GM23338 (cell line): ENCODE results near the gene HSPA12A. TPM values are rescaled to one million over a fixed set of nuclear protein-coding genes. Genes with fewer than 3 reads are reported as not detected.

Source experiments
- ATAC-seq: fragments of 200-7000 bp; cut with Tn5 transposase; 3 replicates; pipeline ENCODE4 v1.9.1; 2020
- DNase-seq: peaks from one replicate; pipeline ENCODE4 v3.0.0-alpha.2; 2015; ENCODE audit warnings: low spot score
- H2AFZ ChIP-seq: fragments of 200-600 bp; sonication (generic); 2 replicates; pipeline ENCODE4 v1.8.0; 2016; ENCODE audit warnings: antibody characterized with exemption, mild to moderate bottlenecking, moderate library complexity
- H3F3A ChIP-seq: fragments of 200-600 bp; sonication (generic); replicated peaks from 2 replicates; pipeline ENCODE4 v1.8.0; 2017; ENCODE audit warnings: antibody characterized with exemption, mixed run types, low read depth
- H3K27ac ChIP-seq: fragments of 200-600 bp; sonication (generic); 2 replicates; pipeline ENCODE4 v1.6.1; 2016; ENCODE audit warnings: low read depth
- H3K27me3 ChIP-seq: fragments of 200-600 bp; sonication (generic); 2 replicates; pipeline ENCODE4 v1.8.0; 2016; ENCODE audit warnings: mild to moderate bottlenecking, mixed run types, moderate library complexity; ENCODE audit not compliant: insufficient read depth
- H3K36me3 ChIP-seq: fragments of 200-600 bp; sonication (generic); 2 replicates; pipeline ENCODE4 v1.8.0; 2016; ENCODE audit warnings: mild to moderate bottlenecking; ENCODE audit not compliant: insufficient read depth
- H3K4me1 ChIP-seq: fragments of 200-600 bp; sonication (generic); 2 replicates; pipeline ENCODE4 v1.8.0; 2016; ENCODE audit warnings: mild to moderate bottlenecking, moderate library complexity; ENCODE audit not compliant: insufficient read depth
- H3K4me2 ChIP-seq: fragments of 200-600 bp; sonication (generic); 2 replicates; pipeline ENCODE4 v1.7.1; 2017; ENCODE audit warnings: mixed run types
- H3K4me3 ChIP-seq: fragments of 200-600 bp; sonication (generic); 2 replicates; pipeline ENCODE4 v1.6.1; 2016; ENCODE audit warnings: mixed run types
- H3K79me2 ChIP-seq: fragments of 200-600 bp; sonication (generic); replicated peaks from 2 replicates; pipeline ENCODE4 v1.8.0; 2017; ENCODE audit warnings: mild to moderate bottlenecking; ENCODE audit not compliant: insufficient read depth
- H3K9me2 ChIP-seq: fragments of 200-600 bp; sonication (generic); 2 replicates; pipeline ENCODE4 v1.8.0; 2017; ENCODE audit not compliant: insufficient read depth
- H4K20me1 ChIP-seq: fragments of 200-600 bp; sonication (generic); replicated peaks from 2 replicates; pipeline ENCODE4 v1.8.0; 2017; ENCODE audit warnings: mild to moderate bottlenecking; ENCODE audit not compliant: insufficient read depth
- H3K27ac Mint-ChIP-seq: 2 replicates; pipeline ENCODE4 v1.8.0; 2020; ENCODE audit warnings: inconsistent platforms, mild to moderate bottlenecking, moderate library complexity, mixed read lengths
- H3K27me3 Mint-ChIP-seq: 3 replicates; pipeline ENCODE4 v1.8.0; 2022; ENCODE audit warnings: low read depth, mild to moderate bottlenecking, moderate library complexity, mixed read lengths, inconsistent platforms; ENCODE audit not compliant: insufficient read depth, poor library complexity
- H3K36me3 Mint-ChIP-seq: 3 replicates; pipeline ENCODE4 v1.8.0; 2021; ENCODE audit warnings: low read depth, mild to moderate bottlenecking, inconsistent platforms, moderate library complexity, mixed read lengths
- H3K4me1 Mint-ChIP-seq: 3 replicates; pipeline ENCODE4 v1.8.0; 2020; ENCODE audit warnings: mild to moderate bottlenecking, inconsistent platforms, mixed read lengths
- H3K4me3 Mint-ChIP-seq: 3 replicates; pipeline ENCODE4 v1.8.0; 2021; ENCODE audit warnings: moderate library complexity, mild to moderate bottlenecking, inconsistent platforms, mixed read lengths
- H3K9me3 Mint-ChIP-seq: 3 replicates; pipeline ENCODE4 v1.8.0; 2020; ENCODE audit warnings: moderate library complexity, mild to moderate bottlenecking, inconsistent platforms, mixed read lengths
- CREB1 ChIP-seq: fragments of 250-450 bp; sonication (Bioruptor Pico); IDR thresholded peaks from 2 replicates; pipeline ENCODE4 v1.5.0; 2020; ENCODE audit warnings: low read depth, mild to moderate bottlenecking, moderate library complexity
- EZH2 ChIP-seq: fragments of 200-600 bp; sonication (generic); IDR thresholded peaks from one replicate; pipeline ENCODE4 v1.8.0; 2017; ENCODE audit warnings: antibody characterized with exemption, mild to moderate bottlenecking, low read depth; ENCODE audit not compliant: unreplicated experiment
- JUNB ChIP-seq: IDR thresholded peaks from one replicate; pipeline ENCODE4 v1.6.1; 2016; ENCODE audit warnings: antibody characterized with exemption; ENCODE audit not compliant: unreplicated experiment
- POLR2AphosphoS5 ChIP-seq: IDR thresholded peaks from 2 replicates; pipeline ENCODE4 v1.6.1; 2016; ENCODE audit warnings: antibody characterized with exemption, low read depth
- ZNF114 ChIP-seq: fragments of 250-450 bp; sonication (Bioruptor Pico); IDR thresholded peaks from 2 replicates; pipeline ENCODE4 v1.5.0; 2020; ENCODE audit warnings: mild to moderate bottlenecking, moderate library complexity
- ZNF331 ChIP-seq: fragments of 250-450 bp; sonication (Bioruptor Pico); IDR thresholded peaks from 2 replicates; pipeline ENCODE4 v1.5.0; 2020; ENCODE audit warnings: low read depth, mild to moderate bottlenecking, moderate library complexity
- polyA plus RNA-seq: library from polyadenylated mRNA; unstranded; fragments of >200 nt; fragmentation: Nextera tagmentation; extraction: Ambion mirVana; gene quantifications from 2 replicates; pipeline ENCODE4 v1.2.1, GENCODE V29; 2016
- total RNA-seq: library from RNA; depleted of rRNA; stranded (reverse); fragments of >200 nt; shearing (Covaris generic); gene quantifications from 2 replicates; pipeline ENCODE4 v1.2.3, GENCODE V29; 2014
- TF ChIP-seq, protein P1 (sequence below): IDR thresholded peaks from one replicate; pipeline ENCODE4 v1.6.1; 2018; ENCODE audit warnings: antibody characterized with exemption; ENCODE audit not compliant: unreplicated experiment
- TF ChIP-seq, protein P2 (sequence below): fragments of 250-450 bp; sonication (Bioruptor Pico); IDR thresholded peaks from 2 replicates; pipeline ENCODE4 v1.5.0; 2020; ENCODE audit warnings: mild to moderate bottlenecking, moderate library complexity
- TF ChIP-seq, protein P3 (sequence below): IDR thresholded peaks from 2 replicates; pipeline ENCODE4 v1.6.1; 2016; ENCODE audit warnings: antibody characterized with exemption

Gene HSPA12A
- total and polyA plus RNA-seq, 2 experiments from 2014 or later, result 4.4 to 6.3 TPM

DNA sequence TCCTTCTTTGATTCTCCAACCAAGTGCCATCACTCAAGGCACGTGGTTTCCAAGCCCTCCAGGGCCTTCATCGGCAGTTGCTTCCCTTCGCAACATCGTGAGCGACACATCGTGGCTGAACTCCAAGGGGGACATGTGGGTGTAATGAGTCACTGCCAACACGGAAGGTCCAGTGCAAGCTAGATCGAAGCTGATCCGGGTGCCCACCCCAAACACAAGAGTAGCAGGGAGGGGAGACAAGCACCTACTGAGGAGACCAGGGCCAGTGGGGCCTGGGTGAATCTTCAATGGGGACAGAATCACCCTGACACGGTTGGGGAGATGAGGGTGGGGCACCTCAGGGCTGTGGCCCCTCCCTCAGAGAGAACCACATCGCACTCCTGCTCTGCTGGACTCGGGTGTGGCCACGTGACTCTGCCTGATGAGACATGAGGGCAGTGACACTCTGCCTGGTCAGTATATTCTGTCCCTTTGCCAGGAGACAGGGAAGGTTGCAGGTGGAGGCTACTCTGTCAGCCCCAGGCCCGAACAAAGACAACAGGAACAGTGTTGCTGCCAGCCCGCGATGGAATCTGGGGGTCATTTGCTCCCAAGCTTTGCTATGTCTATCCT is 36.8 kb upstream of the HSPA12A start:
- Mint-ChIP-seq H3K4me1 (no peaks in the 10 kb centered on the region; the same call in 2 of the 3 replicates), H3K36me3 (no peaks in the 10 kb centered on the region), H3K27me3 (peaks cover 11% of the 10 kb centered on the region), H3K9me3 (no peaks in the 10 kb centered on the region), H3K27ac (no peak overlapping the region), H3K4me3 (no peak overlapping the region)
- H3K9me2 ChIP-seq, result no peaks in the 10 kb centered on the region
- H3K4me3 ChIP-seq, result no peak overlapping the region
- TF ChIP-seq CREB1 (CRISPR knock-in tag) (no peak), POLR2AphosphoS5 (no peak)
- TF ChIP-seq, protein P1, sequence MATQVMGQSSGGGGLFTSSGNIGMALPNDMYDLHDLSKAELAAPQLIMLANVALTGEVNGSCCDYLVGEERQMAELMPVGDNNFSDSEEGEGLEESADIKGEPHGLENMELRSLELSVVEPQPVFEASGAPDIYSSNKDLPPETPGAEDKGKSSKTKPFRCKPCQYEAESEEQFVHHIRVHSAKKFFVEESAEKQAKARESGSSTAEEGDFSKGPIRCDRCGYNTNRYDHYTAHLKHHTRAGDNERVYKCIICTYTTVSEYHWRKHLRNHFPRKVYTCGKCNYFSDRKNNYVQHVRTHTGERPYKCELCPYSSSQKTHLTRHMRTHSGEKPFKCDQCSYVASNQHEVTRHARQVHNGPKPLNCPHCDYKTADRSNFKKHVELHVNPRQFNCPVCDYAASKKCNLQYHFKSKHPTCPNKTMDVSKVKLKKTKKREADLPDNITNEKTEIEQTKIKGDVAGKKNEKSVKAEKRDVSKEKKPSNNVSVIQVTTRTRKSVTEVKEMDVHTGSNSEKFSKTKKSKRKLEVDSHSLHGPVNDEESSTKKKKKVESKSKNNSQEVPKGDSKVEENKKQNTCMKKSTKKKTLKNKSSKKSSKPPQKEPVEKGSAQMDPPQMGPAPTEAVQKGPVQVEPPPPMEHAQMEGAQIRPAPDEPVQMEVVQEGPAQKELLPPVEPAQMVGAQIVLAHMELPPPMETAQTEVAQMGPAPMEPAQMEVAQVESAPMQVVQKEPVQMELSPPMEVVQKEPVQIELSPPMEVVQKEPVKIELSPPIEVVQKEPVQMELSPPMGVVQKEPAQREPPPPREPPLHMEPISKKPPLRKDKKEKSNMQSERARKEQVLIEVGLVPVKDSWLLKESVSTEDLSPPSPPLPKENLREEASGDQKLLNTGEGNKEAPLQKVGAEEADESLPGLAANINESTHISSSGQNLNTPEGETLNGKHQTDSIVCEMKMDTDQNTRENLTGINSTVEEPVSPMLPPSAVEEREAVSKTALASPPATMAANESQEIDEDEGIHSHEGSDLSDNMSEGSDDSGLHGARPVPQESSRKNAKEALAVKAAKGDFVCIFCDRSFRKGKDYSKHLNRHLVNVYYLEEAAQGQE, result no peak
- ATAC-seq, result no peak
- no peaks in the 10 kb centered on the region for H3K4me1 ChIP-seq
- DNase-seq, result no peak
- H3K27me3 ChIP-seq, result no peaks in the 10 kb centered on the region
- H3K4me2 ChIP-seq, result no peak overlapping the region
- H2AFZ ChIP-seq, result no peak overlapping the region
- no peak overlapping the region for H3K27ac ChIP-seq
- no peaks in the 10 kb centered on the region for H3K79me2 ChIP-seq
- H3K36me3 ChIP-seq, result no peaks in the 10 kb centered on the region
- H4K20me1 ChIP-seq, result no peaks in the 10 kb centered on the region
- no peaks in the 10 kb centered on the region for H3F3A ChIP-seq

DNA sequence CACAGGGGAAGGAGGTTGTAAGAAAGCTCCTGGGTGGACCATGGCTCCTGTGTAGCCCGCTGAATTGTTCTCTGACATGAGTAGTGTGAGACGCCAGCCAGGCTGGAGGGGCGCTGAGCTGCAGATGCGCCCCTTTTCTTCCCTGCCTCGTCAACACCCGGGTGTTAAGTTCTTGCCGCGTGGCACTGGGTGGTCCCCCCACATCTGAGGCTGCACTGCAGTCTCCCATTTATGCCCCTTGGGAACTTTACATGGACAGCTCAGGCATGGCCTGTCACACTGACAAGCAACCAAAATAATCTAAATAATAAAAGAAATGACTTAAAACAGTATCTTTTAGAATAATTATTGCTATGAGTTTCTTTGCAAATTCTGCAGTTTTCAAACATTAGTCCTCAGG is 34.6 kb upstream of the HSPA12A start:
- Histone ChIP-seq H3K79me2 (no peaks in the 10 kb centered on the region), H3F3A (no peaks in the 10 kb centered on the region), H3K27ac (no peak overlapping the region), H4K20me1 (no peaks in the 10 kb centered on the region), H2AFZ (no peak overlapping the region), H3K27me3 (no peaks in the 10 kb centered on the region), H3K4me1 (no peaks in the 10 kb centered on the region), H3K9me2 (no peaks in the 10 kb centered on the region), H3K4me2 (no peak overlapping the region), H3K4me3 (no peak overlapping the region), H3K36me3 (no peaks in the 10 kb centered on the region)
- DNase-seq, result no peak
- Mint-ChIP-seq H3K4me3 (no peak overlapping the region), H3K9me3 (no peaks in the 10 kb centered on the region), H3K4me1 (no peaks in the 10 kb centered on the region; the same call in 2 of the 3 replicates), H3K27ac (no peak overlapping the region), H3K36me3 (no peaks in the 10 kb centered on the region), H3K27me3 (peaks cover 15% of the 10 kb centered on the region)
- no peak for ATAC-seq
- no peak for TF ChIP-seq JUNB
- no peak for TF ChIP-seq EZH2
- TF ChIP-seq ZNF114 (CRISPR knock-in tag), result no peak
- TF ChIP-seq ZNF331, result no peak
- TF ChIP-seq, protein P2, sequence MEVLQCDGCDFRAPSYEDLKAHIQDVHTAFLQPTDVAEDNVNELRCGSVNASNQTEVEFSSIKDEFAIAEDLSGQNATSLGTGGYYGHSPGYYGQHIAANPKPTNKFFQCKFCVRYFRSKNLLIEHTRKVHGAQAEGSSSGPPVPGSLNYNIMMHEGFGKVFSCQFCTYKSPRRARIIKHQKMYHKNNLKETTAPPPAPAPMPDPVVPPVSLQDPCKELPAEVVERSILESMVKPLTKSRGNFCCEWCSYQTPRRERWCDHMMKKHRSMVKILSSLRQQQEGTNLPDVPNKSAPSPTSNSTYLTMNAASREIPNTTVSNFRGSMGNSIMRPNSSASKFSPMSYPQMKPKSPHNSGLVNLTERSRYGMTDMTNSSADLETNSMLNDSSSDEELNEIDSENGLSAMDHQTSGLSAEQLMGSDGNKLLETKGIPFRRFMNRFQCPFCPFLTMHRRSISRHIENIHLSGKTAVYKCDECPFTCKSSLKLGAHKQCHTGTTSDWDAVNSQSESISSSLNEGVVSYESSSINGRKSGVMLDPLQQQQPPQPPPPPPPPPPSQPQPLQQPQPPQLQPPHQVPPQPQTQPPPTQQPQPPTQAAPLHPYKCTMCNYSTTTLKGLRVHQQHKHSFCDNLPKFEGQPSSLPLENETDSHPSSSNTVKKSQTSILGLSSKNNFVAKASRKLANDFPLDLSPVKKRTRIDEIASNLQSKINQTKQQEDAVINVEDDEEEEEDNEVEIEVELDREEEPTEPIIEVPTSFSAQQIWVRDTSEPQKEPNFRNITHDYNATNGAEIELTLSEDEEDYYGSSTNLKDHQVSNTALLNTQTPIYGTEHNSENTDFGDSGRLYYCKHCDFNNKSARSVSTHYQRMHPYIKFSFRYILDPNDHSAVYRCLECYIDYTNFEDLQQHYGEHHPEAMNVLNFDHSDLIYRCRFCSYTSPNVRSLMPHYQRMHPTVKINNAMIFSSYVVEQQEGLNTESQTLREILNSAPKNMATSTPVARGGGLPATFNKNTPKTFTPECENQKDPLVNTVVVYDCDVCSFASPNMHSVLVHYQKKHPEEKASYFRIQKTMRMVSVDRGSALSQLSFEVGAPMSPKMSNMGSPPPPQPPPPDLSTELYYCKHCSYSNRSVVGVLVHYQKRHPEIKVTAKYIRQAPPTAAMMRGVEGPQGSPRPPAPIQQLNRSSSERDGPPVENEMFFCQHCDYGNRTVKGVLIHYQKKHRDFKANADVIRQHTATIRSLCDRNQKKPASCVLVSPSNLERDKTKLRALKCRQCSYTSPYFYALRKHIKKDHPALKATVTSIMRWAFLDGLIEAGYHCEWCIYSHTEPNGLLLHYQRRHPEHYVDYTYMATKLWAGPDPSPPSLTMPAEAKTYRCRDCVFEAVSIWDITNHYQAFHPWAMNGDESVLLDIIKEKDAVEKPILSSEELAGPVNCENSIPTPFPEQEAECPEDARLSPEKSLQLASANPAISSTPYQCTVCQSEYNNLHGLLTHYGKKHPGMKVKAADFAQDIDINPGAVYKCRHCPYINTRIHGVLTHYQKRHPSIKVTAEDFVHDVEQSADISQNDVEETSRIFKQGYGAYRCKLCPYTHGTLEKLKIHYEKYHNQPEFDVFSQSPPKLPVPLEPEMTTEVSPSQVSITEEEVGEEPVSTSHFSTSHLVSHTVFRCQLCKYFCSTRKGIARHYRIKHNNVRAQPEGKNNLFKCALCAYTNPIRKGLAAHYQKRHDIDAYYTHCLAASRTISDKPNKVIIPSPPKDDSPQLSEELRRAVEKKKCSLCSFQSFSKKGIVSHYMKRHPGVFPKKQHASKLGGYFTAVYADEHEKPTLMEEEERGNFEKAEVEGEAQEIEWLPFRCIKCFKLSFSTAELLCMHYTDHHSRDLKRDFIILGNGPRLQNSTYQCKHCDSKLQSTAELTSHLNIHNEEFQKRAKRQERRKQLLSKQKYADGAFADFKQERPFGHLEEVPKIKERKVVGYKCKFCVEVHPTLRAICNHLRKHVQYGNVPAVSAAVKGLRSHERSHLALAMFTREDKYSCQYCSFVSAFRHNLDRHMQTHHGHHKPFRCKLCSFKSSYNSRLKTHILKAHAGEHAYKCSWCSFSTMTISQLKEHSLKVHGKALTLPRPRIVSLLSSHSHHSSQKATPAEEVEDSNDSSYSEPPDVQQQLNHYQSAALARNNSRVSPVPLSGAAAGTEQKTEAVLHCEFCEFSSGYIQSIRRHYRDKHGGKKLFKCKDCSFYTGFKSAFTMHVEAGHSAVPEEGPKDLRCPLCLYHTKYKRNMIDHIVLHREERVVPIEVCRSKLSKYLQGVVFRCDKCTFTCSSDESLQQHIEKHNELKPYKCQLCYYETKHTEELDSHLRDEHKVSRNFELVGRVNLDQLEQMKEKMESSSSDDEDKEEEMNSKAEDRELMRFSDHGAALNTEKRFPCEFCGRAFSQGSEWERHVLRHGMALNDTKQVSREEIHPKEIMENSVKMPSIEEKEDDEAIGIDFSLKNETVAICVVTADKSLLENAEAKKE (CRISPR knock-in tag), result no peak
- TF ChIP-seq, protein P3, sequence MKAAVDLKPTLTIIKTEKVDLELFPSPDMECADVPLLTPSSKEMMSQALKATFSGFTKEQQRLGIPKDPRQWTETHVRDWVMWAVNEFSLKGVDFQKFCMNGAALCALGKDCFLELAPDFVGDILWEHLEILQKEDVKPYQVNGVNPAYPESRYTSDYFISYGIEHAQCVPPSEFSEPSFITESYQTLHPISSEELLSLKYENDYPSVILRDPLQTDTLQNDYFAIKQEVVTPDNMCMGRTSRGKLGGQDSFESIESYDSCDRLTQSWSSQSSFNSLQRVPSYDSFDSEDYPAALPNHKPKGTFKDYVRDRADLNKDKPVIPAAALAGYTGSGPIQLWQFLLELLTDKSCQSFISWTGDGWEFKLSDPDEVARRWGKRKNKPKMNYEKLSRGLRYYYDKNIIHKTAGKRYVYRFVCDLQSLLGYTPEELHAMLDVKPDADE, result no peak
